ENCODE data around the gene ST7L. TPM values are rescaled to one million over a fixed set of nuclear protein-coding genes. Genes with fewer than 3 reads are reported as not detected.
A peak's percentile ranks its signal among the peaks of the same experiment; 100 is the strongest.

The ST7L gene
- total and polyA plus RNA-seq, 2 donors (not counting 3 experiments of a cell fraction or from before 2014, with no cell fraction given), result 12.3 to 28.4 TPM

GRCh38 chr1:112544751-112545150, 74.2 kb downstream of the ST7L start:
- no peak for TF ChIP-seq CTCF (IDR thresholded peaks at IDR 0.05; ENCODE audit: extremely low read depth in 1 of 2, insufficient read depth in 1 of 2, low read depth in 1 of 2, low read length in 2 of 2)
- Histone ChIP-seq H2AFZ (ENCODE audit: low read depth, low read length) (no peak overlapping the region), H3K79me2 (ENCODE audit: control insufficient read depth, insufficient read depth, low read length) (no peaks in the 10 kb centered on the region), H3K4me1 (ENCODE audit: control insufficient read depth, extremely low read depth, insufficient read depth, low read length) (peaks cover 27% of the 10 kb centered on the region), H3K4me2 (ENCODE audit: insufficient read depth, low read length) (peak overlapping the region; percentile 82), H4K20me1 (replicated peaks; ENCODE audit: control insufficient read depth, extremely low read depth, insufficient read depth, low read length) (no peaks in the 10 kb centered on the region), H3K9me3 (replicated peaks; ENCODE audit: control insufficient read depth, insufficient read depth, low read length) (no peaks in the 10 kb centered on the region), H3K27ac (ENCODE audit: insufficient read depth, low read depth, low read length) (peak overlapping the region; percentile 99), H3K36me3 (ENCODE audit: control insufficient read depth in 2 of 2, extremely low read depth in 1 of 2, insufficient read depth in 2 of 2, low read length in 2 of 2) (peaks cover 0 to 3% of the 10 kb centered on the region in 2 experiments), H3K9me1 (replicated peaks; ENCODE audit: control insufficient read depth, extremely low read depth, insufficient read depth, low read length) (no peaks in the 10 kb centered on the region), H3K9ac (replicated peaks; ENCODE audit: extremely low read depth, insufficient read depth, low read length) (peak overlapping the region; percentile 82), H3K27me3 (ENCODE audit: control insufficient read depth in 2 of 2, insufficient read depth in 2 of 2, low read length in 2 of 2) (no peaks in the 10 kb centered on the region), H3K4me3 (replicated peaks in 1 of 3; ENCODE audit: insufficient read depth in 1 of 3, low read depth in 1 of 3, low read length in 3 of 3) (no peak overlapping the region)
- DNase-seq (ENCODE audit: low read depth, low spot score) (peak; percentile 49), FAIRE-seq (peak; percentile 48)
- dilution Hi-C loops (cut with MboI; ENCODE audit: extremely low pct_ligation_motif_present, low sequenced_read_pairs) (no loop called here), intact Hi-C loops (cut with micrococcal nuclease) (loop anchor here (1.0 to 5.0 kb wide), 5 partner anchors 20 to 160 kb away; partner anchors contain the start of genes CAPZA1 and ST7L)
- ChIA-PET POLR2A (interaction anchor here (0.6 kb wide), 1 partner anchor 79 kb away, joined by 9 read pairs; no protein-coding TSS in a partner anchor), CTCF (interaction anchor here (0.9 to 3.2 kb wide), 10 partner anchors 9 to 175 kb away, joined by 3 to 19 read pairs (median 4); partner anchors contain the start of gene ST7L)
- no TSS peak for BruUV-seq (replicated peaks)

GRCh38 chr1:112544011-112544688, 74.8 kb downstream of the ST7L start:
- Histone ChIP-seq H3K79me2 (ENCODE audit: control insufficient read depth, insufficient read depth, low read length) (no peaks in the 10 kb centered on the region), H3K27ac (ENCODE audit: insufficient read depth, low read depth, low read length) (peak overlapping the region; percentile 99), H3K27me3 (ENCODE audit: control insufficient read depth in 2 of 2, insufficient read depth in 2 of 2, low read length in 2 of 2) (no peaks in the 10 kb centered on the region), H3K4me1 (ENCODE audit: control insufficient read depth, extremely low read depth, insufficient read depth, low read length) (peaks cover 27% of the 10 kb centered on the region), H3K9me3 (replicated peaks; ENCODE audit: control insufficient read depth, insufficient read depth, low read length) (no peaks in the 10 kb centered on the region), H3K4me2 (ENCODE audit: insufficient read depth, low read length) (peak overlapping the region; percentile 82), H4K20me1 (replicated peaks; ENCODE audit: control insufficient read depth, extremely low read depth, insufficient read depth, low read length) (no peaks in the 10 kb centered on the region), H3K36me3 (ENCODE audit: control insufficient read depth in 2 of 2, extremely low read depth in 1 of 2, insufficient read depth in 2 of 2, low read length in 2 of 2) (peaks cover under 1 to 3% of the 10 kb centered on the region in 2 experiments), H3K9me1 (replicated peaks; ENCODE audit: control insufficient read depth, extremely low read depth, insufficient read depth, low read length) (no peaks in the 10 kb centered on the region), H2AFZ (ENCODE audit: low read depth, low read length) (no peak overlapping the region), H3K9ac (replicated peaks; ENCODE audit: extremely low read depth, insufficient read depth, low read length) (peak overlapping the region; percentile 82), H3K4me3 (replicated peaks in 1 of 3; ENCODE audit: insufficient read depth in 1 of 3, low read depth in 1 of 3, low read length in 3 of 3) (peak overlapping the region in 1 of 3 experiments; percentile 27)
- intact Hi-C loops (cut with micrococcal nuclease) (loop anchor here (1.0 to 2.0 kb wide), 4 partner anchors 21 to 161 kb away; partner anchors contain the start of genes CAPZA1 and ST7L), dilution Hi-C loops (cut with MboI; ENCODE audit: extremely low pct_ligation_motif_present, low sequenced_read_pairs) (no loop called here)
- DNase-seq (ENCODE audit: low read depth, low spot score), result peak; percentile 92
- ChIA-PET CTCF (interaction anchor here (0.6 to 3.2 kb wide), 14 partner anchors 9 to 261 kb away, joined by 3 to 19 read pairs (median 4); partner anchors contain the start of genes PPM1J and ST7L), POLR2A (interaction anchor here (0.6 to 0.8 kb wide), 3 partner anchors 10 to 79 kb away, joined by 3 to 9 read pairs (median 6); no protein-coding TSS in a partner anchor)
- BruUV-seq (replicated peaks), result TSS peak; percentile 98
- peak; percentile 87 for FAIRE-seq
- TF ChIP-seq EZH2 (IDR thresholded peaks at IDR 0.05; ENCODE audit: borderline replicate concordance, low read depth, low read length, severe bottlenecking) (no peak), MAX (IDR thresholded peaks at IDR 0.05; ENCODE audit: insufficient read depth, insufficient read length) (no peak), JUN (IDR thresholded peaks at IDR 0.05; ENCODE audit: borderline replicate concordance, insufficient read depth, insufficient read length, low read depth) (peak; percentile 99), GATA2 (IDR thresholded peaks at IDR 0.05; ENCODE audit: insufficient read depth, insufficient read length, low read depth, low read length) (no peak), POLR2AphosphoS5 (IDR thresholded peaks at IDR 0.05; ENCODE audit: insufficient read depth, low read depth, low read length) (peak; percentile 89), CTCF (IDR thresholded peaks at IDR 0.05; ENCODE audit: extremely low read depth in 1 of 2, insufficient read depth in 1 of 2, low read depth in 1 of 2, low read length in 2 of 2) (no peak), POLR2A (IDR thresholded peaks at IDR 0.05; ENCODE audit: low read depth, low read length) (peak; percentile 32), MYC (IDR thresholded peaks at IDR 0.05; ENCODE audit: low read depth, low read length) (no peak), FOS (IDR thresholded peaks at IDR 0.05; ENCODE audit: borderline replicate concordance, insufficient read depth, low read length) (peak; percentile 96)
